ENCODE measurements around the gene ADSS1.

Gene ADSS1

GRCh38 chr14:104687601-104688504 is 36.2 kb upstream of the ADSS1 start:
- DNase-seq (ENCODE audit: low read depth), result no peak

DNA sequence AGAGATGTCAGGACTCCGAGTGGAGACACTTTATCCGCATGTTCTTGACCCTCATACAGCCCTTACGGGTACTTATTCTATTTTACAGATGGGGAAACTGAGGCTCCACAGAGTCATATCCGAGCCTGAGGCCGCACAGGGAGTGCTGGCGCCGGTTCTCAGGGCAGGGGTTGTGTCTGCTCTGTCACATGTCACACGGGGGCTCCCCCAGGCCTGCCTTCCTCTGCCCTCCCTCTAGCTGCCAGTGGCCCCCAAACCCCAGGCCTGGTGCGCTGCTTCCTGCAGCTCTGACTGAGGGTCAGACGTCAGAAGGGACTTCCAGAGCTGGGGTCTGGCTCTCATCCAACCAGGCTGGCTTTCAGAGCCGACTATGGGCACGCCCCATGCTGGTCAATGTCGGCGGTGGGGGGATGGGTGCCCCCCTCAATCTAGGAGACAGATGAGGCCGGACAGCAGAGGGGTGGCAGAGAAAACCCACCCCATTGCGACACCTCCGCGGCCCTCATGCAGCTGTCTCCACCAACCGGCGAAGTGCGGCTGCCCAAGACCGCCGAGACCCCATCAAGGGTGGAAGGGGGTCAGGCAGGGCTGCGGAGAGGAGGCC is 35.4 kb upstream of the ADSS1 start:
- no peak for DNase-seq (ENCODE audit: low read depth)

DNA sequence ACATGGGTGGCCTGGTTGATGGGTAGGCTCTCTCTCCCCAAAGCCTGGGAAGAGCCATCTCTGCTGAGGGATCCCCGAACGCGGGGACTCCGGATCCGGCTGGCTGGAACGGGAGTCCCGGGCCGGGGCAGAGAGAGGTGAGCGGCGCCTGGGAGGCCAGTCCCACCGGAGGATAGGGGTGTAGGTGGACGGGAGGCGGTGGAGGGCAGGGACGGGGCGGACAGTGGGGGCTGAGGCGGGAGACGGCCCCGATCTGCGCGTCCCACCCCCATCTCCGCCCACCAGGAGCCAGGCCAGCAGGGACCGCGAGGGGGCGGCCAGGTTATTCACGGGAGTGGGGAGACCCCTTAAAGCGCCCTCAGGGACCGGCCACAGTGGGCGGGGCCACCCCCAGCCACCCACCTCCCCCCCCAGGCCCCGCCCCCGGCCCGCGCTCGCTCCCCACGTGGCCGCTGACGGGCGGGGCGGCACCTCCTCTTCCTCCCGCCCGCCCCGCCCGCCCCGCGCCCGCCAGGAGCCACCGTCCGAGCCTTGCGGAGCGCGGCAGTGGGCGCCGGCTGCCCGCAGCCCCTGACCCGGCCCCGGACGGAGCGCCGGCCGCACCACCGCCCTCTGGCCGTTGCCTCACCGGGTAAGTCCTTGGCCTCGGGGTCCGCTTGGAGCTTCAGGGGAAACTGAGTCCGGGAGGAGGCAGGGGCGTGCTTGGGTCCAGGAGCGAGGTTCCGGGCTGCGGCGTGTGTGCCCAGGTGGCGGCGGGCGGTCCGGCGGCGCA is 34.7 kb upstream of the ADSS1 start, which contains the start of gene INF2:
Gene INF2, plus strand, starts transcription at position 510 of the 772 bp plus-strand sequence. CDS start 11,748 bp downstream, outside the sequence.
- DNase-seq (ENCODE audit: low read depth), result peak; percentile 48

GRCh38 chr14:104689881-104690711 is 33.9 kb upstream of the ADSS1 start:
- no peak for DNase-seq (ENCODE audit: low read depth)

GRCh38 chr14:104690861-104691455 is 33.1 kb upstream of the ADSS1 start:
- DNase-seq (ENCODE audit: low read depth), result no peak

DNA sequence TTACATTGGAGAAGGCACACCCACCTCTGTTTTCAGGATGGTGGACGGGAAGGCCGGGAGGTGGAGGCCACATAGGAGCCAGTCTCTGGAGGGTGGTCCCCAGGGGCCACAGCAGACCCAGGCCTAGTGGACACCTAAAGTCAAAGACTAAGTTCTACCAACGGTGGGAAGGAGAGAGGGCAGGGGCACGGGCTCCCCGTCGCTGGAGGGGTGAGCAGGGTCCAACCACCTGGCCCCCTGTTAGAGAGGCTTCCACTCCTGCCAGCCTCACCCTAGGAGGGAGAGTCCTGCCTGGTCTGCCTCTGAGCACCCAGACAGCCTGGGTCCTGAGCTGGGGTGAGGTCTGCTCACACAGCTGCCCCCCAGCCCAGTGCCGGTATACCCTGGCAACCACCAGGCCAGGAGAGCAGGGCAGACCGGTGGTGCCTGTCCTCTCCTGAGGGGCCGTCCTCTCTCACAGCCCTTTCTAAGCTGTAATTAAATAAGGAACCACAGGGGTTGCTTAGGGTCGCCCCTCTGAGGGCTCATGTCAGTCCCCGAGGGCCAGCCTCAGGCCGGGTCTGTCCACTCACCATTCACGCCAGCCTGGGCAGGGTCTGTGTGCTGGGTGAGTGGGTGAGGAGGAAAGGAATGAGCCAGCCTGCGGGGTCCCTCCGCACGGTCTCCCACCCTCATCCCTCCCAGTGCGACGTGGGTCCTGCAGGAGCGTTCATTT is 32.3 kb upstream of the ADSS1 start:
- DNase-seq (ENCODE audit: low read depth), result no peak

DNA sequence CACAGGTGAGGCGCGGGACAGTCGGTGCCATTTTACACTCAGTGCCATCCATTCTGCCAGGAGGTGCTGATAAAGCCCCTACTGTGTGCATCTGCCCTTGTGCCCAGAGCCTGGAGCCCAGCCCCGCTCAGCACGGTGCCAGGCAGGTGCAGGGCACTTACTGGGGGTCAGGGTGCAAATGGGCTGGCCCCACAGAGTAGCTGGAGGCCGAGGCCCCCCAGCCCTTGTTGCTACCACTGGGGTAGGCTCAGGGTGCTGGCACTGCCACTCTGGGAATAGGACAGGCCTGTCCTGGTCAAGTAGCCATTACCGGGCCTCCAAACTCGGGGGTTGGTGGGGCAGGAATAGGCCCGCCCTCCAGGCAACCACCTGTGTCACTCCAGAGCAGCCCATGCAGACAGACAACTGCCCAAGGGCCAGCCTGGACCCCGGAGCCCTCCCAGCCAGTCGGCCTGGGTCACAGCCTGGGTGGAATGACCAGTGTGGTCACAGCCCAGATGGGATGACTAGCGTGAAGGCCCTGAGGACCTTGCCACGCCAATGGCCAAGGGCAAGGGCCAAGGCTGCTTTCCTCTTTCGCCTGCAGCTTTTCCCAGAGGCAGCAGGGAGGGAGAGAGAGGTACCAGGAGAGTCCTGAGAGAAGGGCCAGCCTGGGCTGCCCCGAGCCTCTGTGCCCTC is 31.6 kb upstream of the ADSS1 start:
- DNase-seq (ENCODE audit: low read depth), result no peak

- DNase-seq (ENCODE audit: low read depth), result no peak
Measured at GRCh38 chr14:104692939-104693315, 31.1 kb upstream of the ADSS1 start.

- DNase-seq (ENCODE audit: low read depth), result no peak
Measured at GRCh38 chr14:104693482-104694431, 30.3 kb upstream of the ADSS1 start.

DNA sequence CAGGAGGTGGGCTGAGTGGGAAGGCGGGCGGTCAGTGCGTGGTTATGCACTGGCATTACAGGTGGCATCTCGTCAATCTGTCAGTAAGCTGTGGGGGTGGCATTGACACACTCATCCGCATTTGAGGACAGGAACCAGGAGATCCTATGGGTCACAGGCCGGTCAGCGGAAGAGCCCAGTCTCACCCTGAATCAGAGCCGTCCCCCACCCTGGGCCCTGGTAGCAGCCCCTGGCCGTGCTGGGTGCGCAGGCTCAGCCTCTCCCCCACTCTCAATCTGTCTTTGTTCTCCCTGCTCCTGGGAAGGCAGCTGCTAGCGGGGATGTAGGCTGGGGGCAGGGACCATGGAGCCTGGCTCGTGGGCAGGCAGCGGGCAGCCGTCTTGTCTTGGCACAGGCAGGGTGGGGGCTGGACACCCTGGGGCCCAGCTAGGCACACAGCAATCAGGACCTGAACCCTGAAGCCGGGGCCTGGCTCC is 29.5 kb upstream of the ADSS1 start:
- DNase-seq (ENCODE audit: low read depth), result no peak

- no peak for DNase-seq (ENCODE audit: low read depth)
Measured at GRCh38 chr14:104694991-104695659, 28.9 kb upstream of the ADSS1 start.

GRCh38 chr14:104695660-104696000 is 28.4 kb upstream of the ADSS1 start:
- no peak for DNase-seq (ENCODE audit: low read depth)

DNA sequence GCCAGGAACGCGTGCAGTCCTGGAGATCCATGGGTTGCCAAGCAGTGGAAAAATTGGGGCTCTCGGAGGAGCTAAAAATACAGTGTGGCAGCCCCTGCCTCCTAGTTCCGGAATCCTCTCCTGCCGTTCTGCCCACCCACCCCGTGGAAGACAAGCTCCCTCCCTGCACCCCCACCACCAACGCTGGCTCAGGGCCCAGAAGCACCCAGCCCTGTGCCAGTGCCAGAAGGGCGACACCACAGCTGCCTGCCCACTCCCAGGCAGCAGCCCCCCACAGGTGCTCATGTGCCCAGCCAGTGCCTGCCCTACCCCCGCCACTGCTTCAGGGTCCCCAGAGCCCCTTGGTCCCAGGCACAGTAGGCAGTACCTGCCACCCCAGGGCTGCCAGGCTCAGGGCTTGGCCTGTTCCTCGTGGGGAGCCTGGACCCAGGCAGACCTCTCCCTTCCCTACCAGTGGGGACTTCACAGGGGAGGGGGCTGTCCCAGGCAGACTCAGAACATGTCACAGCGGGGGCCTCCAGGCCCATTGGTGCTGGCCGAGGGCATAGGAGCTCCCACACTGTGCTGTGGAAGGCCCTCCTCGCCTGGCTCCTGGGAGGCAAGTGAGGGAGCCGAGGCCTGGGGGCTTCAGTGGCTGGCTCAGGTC is 27.2 kb upstream of the ADSS1 start:
- DNase-seq (ENCODE audit: low read depth), result no peak

- no peak for DNase-seq (ENCODE audit: low read depth)
Measured at GRCh38 chr14:104697317-104697703, 26.7 kb upstream of the ADSS1 start.

GRCh38 chr14:104697892-104698583 is 26.0 kb upstream of the ADSS1 start:
- no peak for DNase-seq (ENCODE audit: low read depth)

- no peak for DNase-seq (ENCODE audit: low read depth)
Measured at GRCh38 chr14:104698688-104699425, 25.2 kb upstream of the ADSS1 start.

- no peak for DNase-seq (ENCODE audit: low read depth)
Measured at GRCh38 chr14:104699426-104699748, 24.6 kb upstream of the ADSS1 start.
